ENCODE data around the gene TMEM201.

DNA sequence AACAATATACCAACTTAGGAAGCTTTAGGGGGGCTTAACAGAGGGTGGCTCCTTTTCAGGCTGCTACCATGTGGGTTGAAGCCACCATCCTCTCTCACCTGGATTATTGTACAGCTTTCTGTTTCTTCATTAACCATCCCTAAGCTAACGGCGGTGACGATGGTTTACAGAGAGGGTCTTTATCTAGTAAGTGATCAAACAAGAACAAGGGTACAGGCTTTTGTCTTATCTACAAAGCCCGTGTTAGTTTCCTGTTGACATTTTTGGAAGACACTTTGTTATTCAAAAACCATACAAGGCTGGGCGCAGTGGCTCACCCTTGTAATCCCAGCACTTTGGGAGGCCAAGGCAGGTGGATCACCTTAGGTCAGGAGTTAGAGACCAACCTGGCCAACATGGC is 29.0 kb upstream of the TMEM201 start:
- TF ChIP-seq, protein P1, sequence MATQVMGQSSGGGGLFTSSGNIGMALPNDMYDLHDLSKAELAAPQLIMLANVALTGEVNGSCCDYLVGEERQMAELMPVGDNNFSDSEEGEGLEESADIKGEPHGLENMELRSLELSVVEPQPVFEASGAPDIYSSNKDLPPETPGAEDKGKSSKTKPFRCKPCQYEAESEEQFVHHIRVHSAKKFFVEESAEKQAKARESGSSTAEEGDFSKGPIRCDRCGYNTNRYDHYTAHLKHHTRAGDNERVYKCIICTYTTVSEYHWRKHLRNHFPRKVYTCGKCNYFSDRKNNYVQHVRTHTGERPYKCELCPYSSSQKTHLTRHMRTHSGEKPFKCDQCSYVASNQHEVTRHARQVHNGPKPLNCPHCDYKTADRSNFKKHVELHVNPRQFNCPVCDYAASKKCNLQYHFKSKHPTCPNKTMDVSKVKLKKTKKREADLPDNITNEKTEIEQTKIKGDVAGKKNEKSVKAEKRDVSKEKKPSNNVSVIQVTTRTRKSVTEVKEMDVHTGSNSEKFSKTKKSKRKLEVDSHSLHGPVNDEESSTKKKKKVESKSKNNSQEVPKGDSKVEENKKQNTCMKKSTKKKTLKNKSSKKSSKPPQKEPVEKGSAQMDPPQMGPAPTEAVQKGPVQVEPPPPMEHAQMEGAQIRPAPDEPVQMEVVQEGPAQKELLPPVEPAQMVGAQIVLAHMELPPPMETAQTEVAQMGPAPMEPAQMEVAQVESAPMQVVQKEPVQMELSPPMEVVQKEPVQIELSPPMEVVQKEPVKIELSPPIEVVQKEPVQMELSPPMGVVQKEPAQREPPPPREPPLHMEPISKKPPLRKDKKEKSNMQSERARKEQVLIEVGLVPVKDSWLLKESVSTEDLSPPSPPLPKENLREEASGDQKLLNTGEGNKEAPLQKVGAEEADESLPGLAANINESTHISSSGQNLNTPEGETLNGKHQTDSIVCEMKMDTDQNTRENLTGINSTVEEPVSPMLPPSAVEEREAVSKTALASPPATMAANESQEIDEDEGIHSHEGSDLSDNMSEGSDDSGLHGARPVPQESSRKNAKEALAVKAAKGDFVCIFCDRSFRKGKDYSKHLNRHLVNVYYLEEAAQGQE (IDR thresholded peaks at IDR 0.05; ENCODE audit: insufficient read depth in 1 of 2, low read depth in 2 of 2, low read length in 2 of 2): no peak
- TF ChIP-seq SIN3A (IDR thresholded peaks at IDR 0.05; ENCODE audit: borderline replicate concordance, insufficient read depth, low read length) (no peak), TAF1 (IDR thresholded peaks at IDR 0.05; ENCODE audit: borderline replicate concordance, insufficient read depth, low read length) (no peak), POLR2AphosphoS5 (IDR thresholded peaks at IDR 0.05; ENCODE audit: low read depth, low read length) (no peak)

All from PFSK-1 (cell line).